ENCODE measurements around the gene RENBP.

GRCh38 chrX:153887385-153887784, 57.1 kb downstream of the RENBP start:
- no peak for TF ChIP-seq PAX5 (IDR thresholded peaks at IDR 0.05; ENCODE audit: insufficient read depth, low read length, severe bottlenecking)
- TF ChIP-seq POLR2A (IDR thresholded peaks at IDR 0.05; ENCODE audit: low read depth, low read length) = no peak
- TF ChIP-seq TAF1 (IDR thresholded peaks at IDR 0.05; ENCODE audit: low read depth, low read length) = no peak
- no peak for TF ChIP-seq POLR2AphosphoS5 (IDR thresholded peaks at IDR 0.05; ENCODE audit: low read depth, low read length)
- no peak for TF ChIP-seq SPI1 (IDR thresholded peaks at IDR 0.05; ENCODE audit: low read depth, low read length)
